HG03565 (cell line): Measurements from ENCODE around the gene SKIDA1.

Experiments
- ATAC-seq: cut with Tn5 transposase; IDR thresholded peaks from one replicate; pipeline ENCODE4 v1.9.1; 2021; ENCODE audit warnings: mild to moderate bottlenecking, moderate library complexity; ENCODE audit not compliant: unreplicated experiment

SKIDA1 gene

DNA sequence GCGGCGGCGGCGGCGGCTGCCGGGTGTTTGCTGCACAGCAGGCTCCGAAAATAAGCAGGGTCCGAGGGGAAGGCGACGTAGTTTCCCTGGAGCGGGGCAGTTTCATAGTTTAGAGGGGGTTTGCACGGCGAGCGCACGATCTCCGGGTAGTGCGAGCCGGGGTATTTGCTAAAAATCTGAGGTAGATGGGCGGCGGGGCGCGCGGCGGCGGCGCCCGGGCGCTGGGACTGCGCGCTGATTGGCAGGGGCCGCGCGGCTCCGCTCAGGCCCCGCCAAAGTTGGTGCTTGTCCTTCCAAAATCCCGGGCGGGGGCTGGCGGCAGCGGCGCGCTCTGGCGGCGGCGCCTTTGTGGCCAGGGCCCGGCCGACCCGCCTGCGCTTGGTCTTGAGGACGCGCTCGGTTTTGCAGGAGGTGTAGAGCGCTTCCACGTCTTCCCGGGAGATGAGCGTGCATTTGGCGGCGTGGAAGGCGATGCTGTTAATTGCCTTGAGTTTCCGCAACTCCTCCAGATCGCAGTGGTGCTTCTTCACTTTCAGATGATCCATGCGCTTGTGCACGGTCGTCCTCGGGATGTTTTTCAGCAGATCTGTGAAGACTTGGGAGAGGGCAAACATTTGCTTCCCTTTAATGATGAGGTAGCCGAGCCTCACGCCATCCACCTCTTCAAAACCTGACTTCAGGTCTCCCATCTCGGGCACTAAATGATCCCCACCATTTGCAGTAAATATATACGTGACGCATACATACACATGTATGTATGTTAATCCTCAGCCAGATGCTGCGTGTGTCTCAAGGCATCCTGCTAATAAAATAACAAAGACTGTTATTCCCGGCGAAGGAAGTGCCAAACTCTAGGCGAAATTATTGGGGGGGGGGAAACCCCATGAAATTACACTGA lies 8.1 kb downstream of the SKIDA1 start:
- ATAC-seq = peak; percentile 31

DNA sequence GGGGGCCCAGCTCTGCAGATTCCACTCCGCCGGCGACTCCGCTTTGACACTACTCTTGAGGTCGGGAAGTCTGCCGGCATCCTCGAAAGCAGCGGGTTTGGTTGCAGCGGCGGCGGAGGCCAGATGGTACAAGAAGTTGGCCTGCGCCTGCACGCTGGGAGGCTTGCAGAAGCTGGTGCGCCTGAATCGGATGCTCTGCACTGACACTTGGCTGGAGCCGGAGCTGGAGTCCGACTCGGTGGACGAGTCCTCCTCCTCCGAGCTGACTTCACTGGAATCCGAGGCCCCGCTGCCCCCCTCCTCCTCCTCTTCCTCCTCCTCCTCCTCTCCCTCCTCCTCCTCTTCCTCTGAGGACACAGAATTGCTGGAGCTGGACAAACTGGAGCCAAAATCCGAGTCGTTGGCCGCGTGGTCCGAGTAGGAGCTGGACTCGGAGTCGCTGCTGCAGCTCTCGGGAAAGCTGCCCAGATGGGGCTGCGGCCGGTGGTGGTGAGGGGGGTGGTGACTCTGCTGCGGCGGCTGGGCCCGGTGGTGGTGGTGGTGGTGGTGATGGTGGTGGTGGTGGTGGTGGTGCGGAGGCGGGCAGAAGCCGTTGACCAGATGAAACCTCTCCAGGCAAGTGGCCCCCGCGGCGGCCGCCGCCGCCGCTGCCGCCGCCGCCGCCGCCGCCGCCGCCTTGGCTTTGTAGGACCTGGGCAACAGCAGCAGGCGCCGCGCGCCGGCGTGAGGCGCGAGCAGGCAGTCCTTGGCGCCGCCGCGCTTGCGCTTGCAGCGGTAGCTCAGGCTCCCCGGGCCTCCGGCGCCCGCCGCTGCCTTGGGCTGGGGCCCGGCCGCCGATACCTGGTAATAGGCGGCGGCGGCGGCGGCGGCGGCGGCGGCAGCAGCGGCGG lies 9.0 kb downstream of the SKIDA1 start:
- ATAC-seq = peak; percentile 51

DNA sequence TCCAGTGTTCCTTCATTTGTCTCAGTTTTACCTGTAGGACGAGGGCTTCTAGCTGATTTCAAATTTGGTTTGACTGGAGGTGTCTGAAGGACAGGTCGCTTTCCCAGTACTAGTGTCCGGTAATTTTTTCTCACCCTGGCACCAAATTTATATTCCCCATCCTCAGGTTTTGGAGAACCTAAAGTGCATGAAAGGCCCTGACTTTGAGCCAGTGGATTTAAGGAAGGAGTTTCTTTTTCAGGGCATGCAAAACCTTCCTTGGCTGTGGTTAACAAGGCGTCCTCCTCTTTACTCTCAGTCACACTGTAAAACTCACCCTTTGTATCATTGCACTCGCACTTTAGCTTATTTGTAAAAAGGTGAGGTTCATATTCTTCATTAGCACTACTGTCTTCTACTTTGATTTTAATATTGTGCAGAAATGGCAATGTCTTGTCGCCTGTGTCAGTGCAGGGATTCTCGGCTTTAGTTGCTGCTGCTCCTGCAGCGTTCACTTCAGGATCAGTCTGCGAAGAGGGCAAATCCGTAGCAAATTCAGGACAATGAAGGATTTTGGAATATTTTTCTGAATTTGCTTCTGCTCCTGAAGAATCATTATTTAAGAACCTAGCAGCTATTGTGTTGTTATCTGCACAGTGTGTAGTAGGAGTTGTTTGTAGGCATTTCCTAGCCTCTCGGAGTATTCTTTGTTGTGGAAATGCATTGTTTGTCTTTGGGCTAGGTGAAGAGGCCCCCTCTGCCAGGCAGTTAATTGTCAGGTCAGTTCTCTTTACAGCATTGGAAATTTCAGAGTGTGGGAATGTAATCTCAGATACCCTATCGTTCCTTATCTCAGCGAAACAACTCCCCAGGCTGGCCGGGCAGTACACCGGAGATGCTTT lies 9.9 kb downstream of the SKIDA1 start:
- no peak for ATAC-seq

DNA sequence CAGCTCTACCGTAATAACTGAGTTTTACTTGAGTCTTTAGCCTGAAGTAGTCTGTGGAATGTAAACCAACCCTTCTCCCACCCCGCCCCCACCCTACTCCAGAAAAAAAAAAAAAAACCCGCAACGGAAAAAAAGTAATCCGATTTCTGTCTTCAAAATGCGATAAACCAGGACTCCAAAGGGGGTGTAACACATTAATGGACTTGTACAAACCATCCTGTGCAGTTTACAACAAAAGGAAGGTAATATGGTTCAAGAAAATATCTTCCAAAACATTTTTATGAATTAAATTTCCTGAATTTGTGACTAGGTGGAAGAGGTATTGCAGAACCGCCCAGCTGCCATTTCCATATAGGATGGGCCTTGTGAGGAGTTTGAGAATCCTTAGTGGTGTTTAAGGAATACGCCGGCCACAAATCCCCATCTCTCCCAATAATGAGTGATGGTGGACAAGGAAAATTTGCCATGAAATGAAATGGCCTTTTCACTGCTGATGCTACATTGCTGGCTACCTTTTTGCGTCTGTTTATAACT lies 10.6 kb downstream of the SKIDA1 start:
- no peak for ATAC-seq

DNA sequence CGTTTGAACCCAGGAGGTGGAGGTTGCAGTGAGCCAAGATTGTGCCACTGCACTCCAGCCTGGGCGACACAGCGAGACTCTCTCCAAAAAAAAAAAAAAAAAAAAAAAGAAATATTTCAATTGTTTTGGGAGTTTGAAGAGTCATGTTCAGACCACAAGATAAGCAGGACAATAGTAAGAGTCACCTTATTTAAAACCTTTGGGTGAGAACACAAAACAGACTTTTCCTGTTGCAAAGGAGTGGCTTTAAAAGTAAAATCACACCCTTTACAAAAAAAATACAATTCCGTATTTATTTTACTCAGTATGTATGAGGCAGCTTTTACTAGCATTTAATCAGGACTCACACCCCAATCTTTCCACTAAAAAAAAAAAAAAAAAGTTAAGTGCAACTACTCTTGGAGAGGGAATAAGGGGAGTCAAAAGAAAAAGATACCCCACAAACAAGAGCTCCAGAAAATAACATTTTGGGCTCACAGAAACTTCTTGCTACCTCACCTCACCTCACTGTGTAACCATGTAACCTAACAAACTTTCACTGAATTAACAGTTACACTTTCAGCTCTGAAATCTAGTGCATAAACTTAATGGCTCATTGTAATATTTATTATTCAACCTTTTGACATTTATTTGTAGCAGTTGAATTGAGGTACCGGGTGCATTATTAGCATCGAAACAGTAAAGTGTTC lies 11.2 kb downstream of the SKIDA1 start:
- no peak for ATAC-seq

DNA sequence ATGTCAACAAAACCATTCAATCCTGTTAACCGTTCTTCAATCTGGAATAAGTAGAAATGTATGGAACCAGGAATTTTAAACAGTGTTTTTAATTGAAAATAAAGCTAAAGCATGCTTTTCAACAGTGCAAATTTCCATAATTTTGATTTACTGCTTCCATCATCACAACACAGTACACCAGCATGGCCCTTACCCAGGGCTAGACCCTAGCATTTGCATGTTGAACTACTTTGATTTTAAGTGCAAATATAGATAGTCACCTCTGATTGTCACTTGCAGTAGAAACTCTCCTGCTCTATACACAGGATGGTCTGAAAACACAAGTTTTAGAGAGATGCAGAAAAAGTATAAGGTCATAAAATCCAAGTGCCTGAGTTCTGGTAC lies 12.1 kb downstream of the SKIDA1 start:
- no peak for ATAC-seq

DNA sequence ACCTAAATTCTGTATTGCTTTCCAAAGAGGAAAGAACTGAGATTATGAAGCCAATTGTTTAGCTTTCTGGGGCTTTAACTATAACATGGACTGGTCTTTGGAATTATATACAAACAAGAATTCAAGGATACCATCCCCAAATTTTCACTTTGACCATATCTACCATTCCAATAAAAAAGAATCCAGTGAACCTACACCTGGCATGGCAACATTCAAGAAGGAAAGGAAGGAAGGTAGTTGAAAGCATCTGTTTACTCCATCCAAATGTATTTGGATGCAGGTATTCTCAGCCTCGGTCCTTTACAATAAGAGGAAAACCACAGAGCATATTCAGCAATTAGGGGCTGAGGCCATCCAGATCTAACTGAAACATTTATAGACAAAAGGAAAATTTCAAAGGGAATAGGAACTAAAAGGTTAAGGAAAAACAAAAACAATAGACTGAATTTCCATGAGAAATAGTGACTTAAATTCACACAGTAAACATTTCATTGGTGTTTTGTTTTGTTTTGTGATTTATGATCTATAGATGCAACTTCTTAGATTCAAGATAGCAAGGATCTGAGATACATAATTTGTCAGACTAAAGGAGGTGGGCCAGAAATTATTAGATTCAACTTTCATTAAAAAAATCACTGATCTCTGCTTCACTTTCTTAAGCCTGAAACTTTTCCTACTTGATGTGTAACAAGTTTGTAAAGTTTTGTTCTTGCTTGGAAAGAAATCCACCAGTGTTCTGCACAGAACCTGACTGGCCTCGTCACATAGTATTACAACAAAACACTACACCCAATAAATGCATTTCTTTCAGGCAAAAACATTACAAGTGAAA lies 12.7 kb downstream of the SKIDA1 start:
- no peak for ATAC-seq

DNA sequence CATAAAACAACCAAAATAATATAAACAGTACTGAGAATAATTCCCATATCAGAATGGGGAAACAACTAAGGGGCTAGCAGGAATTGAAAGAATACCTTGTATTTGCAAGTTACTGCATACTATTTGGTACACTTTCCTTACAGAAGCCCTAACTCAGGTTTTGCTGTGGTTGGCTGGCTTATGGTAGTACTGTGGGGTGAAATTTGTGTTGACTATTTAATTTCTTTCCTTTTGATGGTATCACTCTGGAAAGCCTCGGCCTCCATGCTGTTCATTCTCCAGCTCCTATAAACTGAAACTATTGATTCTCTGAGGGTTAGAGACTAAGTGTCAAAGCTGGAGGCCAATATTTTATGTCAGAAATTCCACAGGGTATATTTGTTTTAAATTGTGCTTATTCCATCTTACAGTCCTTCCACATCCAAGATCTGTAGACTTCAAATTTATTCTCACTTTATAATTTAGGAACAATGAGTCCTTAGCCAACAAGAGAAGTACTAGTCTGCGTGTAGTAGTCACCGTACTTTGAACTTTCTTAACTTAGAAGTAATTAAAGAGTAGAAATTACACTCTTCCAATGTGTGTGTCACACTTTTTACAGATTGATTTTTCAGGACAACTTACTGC lies 13.4 kb downstream of the SKIDA1 start:
- ATAC-seq = no peak

DNA sequence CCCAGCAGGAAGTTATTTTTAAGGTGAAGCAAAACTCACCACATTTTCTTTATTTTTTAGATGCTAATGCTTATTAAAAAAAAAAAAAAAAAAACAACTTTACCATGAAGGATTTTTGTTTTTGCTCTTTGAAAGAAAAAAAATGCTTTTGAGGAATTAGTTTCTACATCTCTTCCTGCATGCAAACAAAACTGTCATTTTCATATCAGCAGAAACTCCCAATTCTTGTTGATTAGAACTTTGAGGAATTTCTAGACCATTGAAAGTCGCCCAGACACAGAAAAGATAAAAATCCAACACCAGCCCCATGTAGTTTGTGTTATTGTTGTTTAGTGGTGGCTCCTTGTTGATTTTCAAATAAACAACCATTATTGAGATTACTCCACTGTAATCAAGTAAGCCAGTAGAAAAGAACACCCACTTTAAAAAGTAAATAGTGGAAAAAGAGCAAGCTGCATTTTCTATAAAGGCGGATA lies 14.3 kb downstream of the SKIDA1 start:
- ATAC-seq = no peak

DNA sequence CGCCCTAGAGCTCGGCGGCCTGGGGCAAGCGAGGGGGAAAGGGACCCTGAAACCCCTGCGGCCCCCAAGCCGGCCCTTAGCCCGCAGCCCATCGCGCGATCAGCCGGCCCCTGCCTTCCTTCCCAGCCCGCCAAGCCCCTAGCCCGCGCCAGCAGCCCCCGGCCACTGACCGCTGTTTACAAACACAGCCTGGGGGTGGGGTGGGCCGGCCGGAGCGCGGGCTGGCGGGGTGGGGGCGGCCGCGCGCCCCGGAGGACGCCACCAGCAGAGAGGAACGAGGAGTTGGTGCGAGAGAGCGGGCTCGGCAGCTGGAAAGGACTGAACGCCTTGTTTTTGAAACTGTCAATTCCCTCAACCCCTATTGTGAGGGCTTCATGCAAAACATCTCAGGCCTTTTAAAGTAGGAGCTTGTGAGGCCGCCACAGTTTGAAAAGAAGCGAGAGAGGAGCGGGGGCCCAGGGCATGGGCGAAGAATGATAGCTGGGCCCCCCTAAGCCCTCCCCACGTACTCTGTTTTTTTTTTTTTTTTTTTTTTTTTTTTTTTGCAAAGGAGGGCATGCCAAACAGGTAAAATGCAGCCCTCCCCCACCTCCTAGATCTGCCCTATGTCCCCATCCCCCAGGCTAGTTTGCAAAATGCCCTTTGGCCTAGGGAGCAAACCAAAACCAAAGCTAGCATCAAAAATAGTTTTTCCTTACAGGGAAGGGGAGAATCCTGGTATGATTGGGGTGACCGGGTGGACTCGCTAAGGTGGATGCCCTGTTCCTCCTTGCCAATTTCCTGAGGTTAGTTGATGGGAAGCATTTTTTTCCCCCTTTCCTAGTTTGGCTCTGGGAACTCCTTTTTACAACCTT lies 15.0 kb downstream of the SKIDA1 start:
- no peak for ATAC-seq

DNA sequence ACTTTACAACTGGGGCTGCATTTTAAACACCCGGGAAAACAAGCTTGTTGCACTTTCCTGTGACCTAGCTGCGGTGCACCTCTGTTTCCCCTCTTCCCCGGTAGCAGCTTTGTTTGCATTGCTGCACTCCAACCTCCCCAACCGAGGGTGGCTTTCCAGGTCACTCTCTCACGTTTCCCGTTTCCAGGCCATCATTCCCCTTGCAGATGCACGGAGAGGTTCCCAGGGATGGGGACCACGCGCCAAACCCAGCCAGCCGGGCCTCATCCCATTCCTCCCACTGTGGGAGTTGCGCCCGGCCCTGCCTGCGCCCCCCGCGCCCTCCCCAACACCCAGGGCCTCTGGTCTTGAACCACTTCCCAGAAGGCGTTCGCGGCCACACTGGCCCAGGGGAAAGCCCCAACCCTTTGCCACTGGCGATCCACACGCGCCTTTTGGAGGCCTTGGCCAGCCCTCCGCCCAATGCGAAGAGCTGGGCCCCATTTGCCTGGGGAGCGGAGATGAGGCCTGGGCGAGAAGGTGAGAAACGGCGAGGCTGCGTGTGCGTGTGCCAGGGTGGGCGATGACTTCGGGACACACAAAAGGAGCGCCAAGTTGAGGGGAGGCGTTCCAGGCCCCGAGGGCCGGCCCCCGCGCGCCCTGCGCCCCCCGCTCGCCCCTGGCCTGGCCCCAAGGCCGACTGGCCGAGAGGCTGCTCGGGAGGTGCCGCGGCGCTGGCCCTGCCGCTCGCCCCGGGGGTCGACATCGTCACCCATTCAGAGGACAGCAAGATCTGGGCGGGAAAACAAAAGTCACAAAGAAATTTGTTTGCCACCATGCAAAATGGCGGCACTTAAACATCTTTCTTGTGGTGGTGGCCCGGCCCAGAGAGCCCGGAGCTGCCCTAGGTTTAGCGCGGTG lies 15.9 kb downstream of the SKIDA1 start:
- ATAC-seq = no peak

DNA sequence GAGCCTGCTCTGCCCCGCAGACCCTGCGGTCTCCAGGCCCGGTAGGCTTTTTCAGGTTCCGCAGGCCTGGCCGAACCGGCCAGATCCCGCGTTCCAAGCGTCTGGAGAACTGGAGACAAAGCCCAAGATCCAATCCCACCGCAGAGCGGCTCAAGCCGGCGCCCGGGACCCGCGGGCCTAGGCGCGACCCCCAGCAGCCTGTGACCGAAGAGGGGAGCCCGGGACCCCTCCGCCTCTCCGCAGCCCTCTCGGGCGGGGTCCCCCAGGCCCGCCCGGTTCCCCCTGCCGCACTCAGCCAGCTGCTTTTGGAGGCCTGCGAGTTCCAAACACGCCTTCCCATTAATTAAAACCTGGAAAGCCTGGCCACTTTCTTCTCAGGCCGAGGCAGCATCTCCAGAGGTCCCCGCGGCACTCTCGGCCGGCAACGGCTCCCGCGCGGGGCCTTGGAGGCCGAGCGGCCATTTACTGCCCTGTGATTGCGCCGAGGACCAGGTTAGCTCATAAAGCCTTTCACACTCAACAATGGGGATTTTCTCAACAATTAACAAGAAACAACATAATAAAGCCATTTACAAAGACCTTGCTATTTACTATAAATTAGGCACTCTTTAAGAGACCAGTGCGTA lies 16.7 kb downstream of the SKIDA1 start:
- no peak for ATAC-seq

DNA sequence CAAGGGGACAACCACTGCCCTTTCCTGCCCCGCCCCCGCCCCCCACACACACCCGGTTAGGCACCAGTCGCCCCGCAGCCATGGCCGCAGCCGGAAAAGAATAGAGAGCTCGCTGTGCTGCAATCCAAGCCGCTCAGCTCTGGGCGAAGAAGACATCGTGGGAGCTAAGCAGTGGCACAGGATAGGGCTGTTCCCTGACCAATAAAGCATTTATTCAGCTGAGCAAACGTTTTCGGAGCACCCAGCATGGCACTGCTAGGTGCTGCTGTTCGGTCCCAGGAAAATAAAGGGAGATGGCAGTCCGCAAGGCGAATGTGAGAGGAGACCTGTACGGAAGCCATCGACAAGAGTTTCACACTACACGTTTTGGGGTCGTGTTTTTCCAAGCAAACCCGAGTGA lies 18.3 kb downstream of the SKIDA1 start:
- ATAC-seq = no peak

DNA sequence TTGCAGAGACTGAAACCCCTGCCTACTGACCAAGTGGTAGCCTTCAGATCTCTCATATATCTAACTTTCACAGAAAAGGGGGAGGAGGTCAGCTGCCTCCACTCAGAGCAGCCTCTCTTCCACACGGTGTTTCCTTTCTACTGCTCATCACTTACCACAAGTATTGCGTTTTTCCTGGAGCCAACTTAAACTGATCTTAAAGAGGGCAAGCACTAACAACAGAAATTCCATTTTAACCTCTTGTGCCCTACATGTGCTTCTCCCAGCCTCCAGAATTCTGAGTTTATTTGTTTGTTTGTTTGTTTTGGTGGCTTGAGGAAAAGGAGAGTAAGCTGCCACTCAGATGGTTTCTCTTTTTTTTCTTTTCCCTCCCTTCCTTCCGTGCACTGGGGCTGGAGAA lies 19.1 kb downstream of the SKIDA1 start:
- no peak for ATAC-seq

DNA sequence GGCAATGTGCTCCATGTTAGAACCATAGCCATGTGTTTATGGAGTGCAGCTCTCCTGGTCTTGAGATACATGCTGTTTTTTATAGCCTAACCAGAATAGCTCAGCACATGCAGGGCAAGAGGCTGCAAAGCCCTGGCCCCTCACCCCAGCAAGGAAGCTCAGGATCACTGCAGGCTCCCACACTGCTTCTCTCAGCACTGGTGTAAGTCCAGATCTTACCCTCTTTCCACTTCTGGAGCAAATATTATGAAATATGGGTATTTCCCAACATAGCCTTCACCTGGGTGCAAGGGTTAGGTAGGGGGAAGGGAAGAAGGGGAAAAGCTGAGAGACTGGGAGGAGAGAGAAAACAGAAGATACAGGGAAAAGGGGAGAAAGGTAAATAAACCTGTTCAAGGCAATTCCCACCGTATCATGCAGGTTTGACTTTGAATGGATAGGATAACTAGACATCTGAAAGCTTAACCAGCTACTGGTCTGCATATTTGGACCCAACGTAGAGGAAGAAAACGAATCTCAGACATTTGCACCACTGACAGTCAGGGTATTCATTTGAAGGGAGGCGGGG lies 19.7 kb downstream of the SKIDA1 start:
- ATAC-seq = no peak

DNA sequence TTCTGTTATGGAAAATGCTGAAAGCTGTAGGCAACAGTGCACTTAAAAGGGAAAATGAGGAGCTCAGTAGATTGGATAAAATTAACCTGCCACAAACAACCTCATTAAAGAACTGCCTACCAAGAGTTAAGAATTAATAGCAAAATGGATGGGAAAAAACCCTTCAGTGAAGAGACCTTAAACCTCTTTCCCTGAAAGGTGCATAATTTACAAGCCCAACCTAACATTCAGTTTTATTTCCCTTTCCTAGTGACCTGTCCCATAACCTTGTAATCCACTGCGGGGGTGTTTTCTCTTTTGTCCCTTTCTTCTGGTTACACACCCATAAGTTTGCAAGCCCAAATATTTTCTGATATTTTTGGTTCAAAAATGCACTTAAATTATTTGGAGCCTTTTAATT lies 21.9 kb downstream of the SKIDA1 start:
- no peak for ATAC-seq
